ENCODE data around the gene SARM1. TPM values are rescaled to one million over a fixed set of nuclear protein-coding genes. Genes with fewer than 3 reads are reported as not detected.

Gene SARM1
- polyA plus RNA-seq, 1 of the 3 experiments (the other 2 are of a cell fraction): 17.4 TPM

DNA sequence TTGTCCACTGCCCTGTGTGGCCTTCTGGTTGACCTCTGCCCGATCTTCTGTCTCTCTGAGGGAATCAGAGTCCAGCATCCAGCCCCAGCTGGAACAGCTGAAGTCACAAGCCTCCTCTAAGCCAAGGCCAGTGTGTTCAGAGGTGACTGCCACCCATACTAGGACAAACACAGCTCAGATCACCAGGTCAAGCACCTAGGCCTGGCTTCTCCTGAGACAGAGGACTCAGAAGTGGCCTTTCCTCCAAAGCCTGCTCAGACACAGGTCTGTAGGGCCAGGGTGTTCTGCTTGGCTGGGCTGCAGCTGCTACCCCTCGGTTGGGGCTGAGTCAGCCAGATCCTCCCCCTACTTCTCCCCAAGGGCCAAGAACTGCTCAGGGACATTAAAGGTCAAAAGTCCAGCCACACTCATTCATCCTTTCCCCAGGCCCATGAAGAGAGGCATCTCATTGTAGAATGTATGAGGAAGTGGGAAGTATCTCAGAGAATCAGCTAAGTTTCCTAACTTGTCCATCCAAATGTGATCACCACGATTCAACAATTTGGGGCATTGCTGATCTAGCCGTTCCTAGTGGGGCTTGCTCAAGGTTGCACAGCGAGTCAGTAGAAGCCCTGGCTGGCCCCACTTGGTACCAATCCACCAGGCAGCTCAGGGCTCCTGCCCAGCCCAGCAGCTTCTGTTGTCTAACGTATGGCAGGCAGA lies 26.9 kb downstream of the SARM1 start:
- DNase-seq: no peak

More for the DNA sequence above, 26.9 kb downstream of the SARM1 start:
- ChIA-PET CTCF (no interaction called here), POLR2A (interaction anchor here (1.1 to 1.2 kb wide), 2 partner anchors 14 to 95 kb away, joined by 3 read pairs; no protein-coding TSS in a partner anchor)
- Histone ChIP-seq H3K27ac (ENCODE audit: low read depth in 2 of 2, low read length in 1 of 2) (no peak overlapping the region; a peak in 1 of 4 replicates), H3K4me1 (ENCODE audit: control insufficient read depth in 1 of 2, insufficient read depth in 2 of 2, low read depth in 1 of 2, low read length in 1 of 2) (no peaks in the 10 kb centered on the region), H2AFZ (ENCODE audit: low read depth) (no peak overlapping the region), H3K9ac (no peak overlapping the region), H3K27me3 (ENCODE audit: insufficient read depth) (no peaks in the 10 kb centered on the region), H3K36me3 (replicated peaks in 1 of 2; ENCODE audit: control insufficient read depth in 1 of 2, insufficient read depth in 2 of 2, low read length in 1 of 2) (peaks cover 6 to 67% of the 10 kb centered on the region in 2 experiments), H4K20me1 (ENCODE audit: insufficient read depth) (no peaks in the 10 kb centered on the region), H3K9me2 (no peaks in the 10 kb centered on the region), H3K79me2 (ENCODE audit: insufficient read depth) (no peaks in the 10 kb centered on the region), H3K4me2 (no peak overlapping the region), H3F3A (replicated peaks; ENCODE audit: insufficient read depth) (peaks cover 4% of the 10 kb centered on the region), H3K9me3 (no peaks in the 10 kb centered on the region), H3K4me3 (ENCODE audit: low read depth in 2 of 2, low read length in 1 of 2) (no peak overlapping the region)
- TF ChIP-seq FOXJ3 (CRISPR knock-in tag; IDR thresholded peaks at IDR 0.05): no peak
- TF ChIP-seq, protein P1, sequence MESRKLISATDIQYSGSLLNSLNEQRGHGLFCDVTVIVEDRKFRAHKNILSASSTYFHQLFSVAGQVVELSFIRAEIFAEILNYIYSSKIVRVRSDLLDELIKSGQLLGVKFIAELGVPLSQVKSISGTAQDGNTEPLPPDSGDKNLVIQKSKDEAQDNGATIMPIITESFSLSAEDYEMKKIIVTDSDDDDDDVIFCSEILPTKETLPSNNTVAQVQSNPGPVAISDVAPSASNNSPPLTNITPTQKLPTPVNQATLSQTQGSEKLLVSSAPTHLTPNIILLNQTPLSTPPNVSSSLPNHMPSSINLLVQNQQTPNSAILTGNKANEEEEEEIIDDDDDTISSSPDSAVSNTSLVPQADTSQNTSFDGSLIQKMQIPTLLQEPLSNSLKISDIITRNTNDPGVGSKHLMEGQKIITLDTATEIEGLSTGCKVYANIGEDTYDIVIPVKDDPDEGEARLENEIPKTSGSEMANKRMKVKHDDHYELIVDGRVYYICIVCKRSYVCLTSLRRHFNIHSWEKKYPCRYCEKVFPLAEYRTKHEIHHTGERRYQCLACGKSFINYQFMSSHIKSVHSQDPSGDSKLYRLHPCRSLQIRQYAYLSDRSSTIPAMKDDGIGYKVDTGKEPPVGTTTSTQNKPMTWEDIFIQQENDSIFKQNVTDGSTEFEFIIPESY (IDR thresholded peaks at IDR 0.05; ENCODE audit: borderline replicate concordance, low read depth): no peak
- TF ChIP-seq, protein P2, sequence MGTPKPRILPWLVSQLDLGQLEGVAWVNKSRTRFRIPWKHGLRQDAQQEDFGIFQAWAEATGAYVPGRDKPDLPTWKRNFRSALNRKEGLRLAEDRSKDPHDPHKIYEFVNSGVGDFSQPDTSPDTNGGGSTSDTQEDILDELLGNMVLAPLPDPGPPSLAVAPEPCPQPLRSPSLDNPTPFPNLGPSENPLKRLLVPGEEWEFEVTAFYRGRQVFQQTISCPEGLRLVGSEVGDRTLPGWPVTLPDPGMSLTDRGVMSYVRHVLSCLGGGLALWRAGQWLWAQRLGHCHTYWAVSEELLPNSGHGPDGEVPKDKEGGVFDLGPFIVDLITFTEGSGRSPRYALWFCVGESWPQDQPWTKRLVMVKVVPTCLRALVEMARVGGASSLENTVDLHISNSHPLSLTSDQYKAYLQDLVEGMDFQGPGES (IDR thresholded peaks at IDR 0.05; ENCODE audit: low read depth, low read length): no peak
- TF ChIP-seq JUND (IDR thresholded peaks at IDR 0.05): no peak
- TF ChIP-seq POLR2AphosphoS5 (IDR thresholded peaks at IDR 0.05; ENCODE audit: low read depth, low read length): no peak
- no peak for TF ChIP-seq YY1 (IDR thresholded peaks at IDR 0.05; ENCODE audit: low read depth)
- TF ChIP-seq TAF1 (IDR thresholded peaks at IDR 0.05; ENCODE audit: borderline replicate concordance, low read depth, low read length): no peak
- TF ChIP-seq CHD2 (IDR thresholded peaks at IDR 0.05; ENCODE audit: low read length, partially characterized antibody): no peak
- TF ChIP-seq GATA2 (CRISPR knock-in tag; IDR thresholded peaks at IDR 0.05): no peak
- TF ChIP-seq RCOR1 (IDR thresholded peaks at IDR 0.05; ENCODE audit: low read length): no peak
- no peak for TF ChIP-seq FOSL2 (IDR thresholded peaks at IDR 0.05; ENCODE audit: borderline replicate concordance, low read depth)
- no peak for TF ChIP-seq ELF1 (IDR thresholded peaks at IDR 0.05)
- TF ChIP-seq EP300 (IDR thresholded peaks at IDR 0.05; ENCODE audit: borderline replicate concordance in 1 of 2, low read depth in 1 of 2, low read length in 1 of 2): no peak
- TF ChIP-seq, protein P3, sequence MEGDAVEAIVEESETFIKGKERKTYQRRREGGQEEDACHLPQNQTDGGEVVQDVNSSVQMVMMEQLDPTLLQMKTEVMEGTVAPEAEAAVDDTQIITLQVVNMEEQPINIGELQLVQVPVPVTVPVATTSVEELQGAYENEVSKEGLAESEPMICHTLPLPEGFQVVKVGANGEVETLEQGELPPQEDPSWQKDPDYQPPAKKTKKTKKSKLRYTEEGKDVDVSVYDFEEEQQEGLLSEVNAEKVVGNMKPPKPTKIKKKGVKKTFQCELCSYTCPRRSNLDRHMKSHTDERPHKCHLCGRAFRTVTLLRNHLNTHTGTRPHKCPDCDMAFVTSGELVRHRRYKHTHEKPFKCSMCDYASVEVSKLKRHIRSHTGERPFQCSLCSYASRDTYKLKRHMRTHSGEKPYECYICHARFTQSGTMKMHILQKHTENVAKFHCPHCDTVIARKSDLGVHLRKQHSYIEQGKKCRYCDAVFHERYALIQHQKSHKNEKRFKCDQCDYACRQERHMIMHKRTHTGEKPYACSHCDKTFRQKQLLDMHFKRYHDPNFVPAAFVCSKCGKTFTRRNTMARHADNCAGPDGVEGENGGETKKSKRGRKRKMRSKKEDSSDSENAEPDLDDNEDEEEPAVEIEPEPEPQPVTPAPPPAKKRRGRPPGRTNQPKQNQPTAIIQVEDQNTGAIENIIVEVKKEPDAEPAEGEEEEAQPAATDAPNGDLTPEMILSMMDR (IDR thresholded peaks at IDR 0.05): no peak
- TF ChIP-seq, protein P4, sequence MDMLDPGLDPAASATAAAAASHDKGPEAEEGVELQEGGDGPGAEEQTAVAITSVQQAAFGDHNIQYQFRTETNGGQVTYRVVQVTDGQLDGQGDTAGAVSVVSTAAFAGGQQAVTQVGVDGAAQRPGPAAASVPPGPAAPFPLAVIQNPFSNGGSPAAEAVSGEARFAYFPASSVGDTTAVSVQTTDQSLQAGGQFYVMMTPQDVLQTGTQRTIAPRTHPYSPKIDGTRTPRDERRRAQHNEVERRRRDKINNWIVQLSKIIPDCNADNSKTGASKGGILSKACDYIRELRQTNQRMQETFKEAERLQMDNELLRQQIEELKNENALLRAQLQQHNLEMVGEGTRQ (IDR thresholded peaks at IDR 0.05; ENCODE audit: borderline replicate concordance, low read depth, low read length): no peak
- TF ChIP-seq TEAD4 (IDR thresholded peaks at IDR 0.05; ENCODE audit: borderline replicate concordance, insufficient read depth): no peak
- TF ChIP-seq EZH2phosphoT487 (IDR thresholded peaks at IDR 0.05; ENCODE audit: borderline replicate concordance, low read depth): no peak
- 96% methylated on average over 5 of the region's 6 CpGs for WGBS (ENCODE audit: low lambda C conversion rate)
